Breast epithelium (tissue), 4 donors: ENCODE data around the gene ANKRD2. TPM values are rescaled to one million over a fixed set of nuclear protein-coding genes. Genes with fewer than 3 reads are reported as not detected.

Experiments used
- DNase-seq, 2 donors: peaks; one replicate each; pipeline ENCODE4 v3.0.0-alpha.2; 2019; ENCODE audit warnings: low spot score in 2 of 2
- H3K27ac ChIP-seq, 2 donors: fragments of 200-600 bp; sonication (generic) in 1 of 2; one replicate each; pipeline ENCODE4 v1.5.1; 2016 to 2019; ENCODE audit warnings: mild to moderate bottlenecking in 1 of 2
- H3K27me3 ChIP-seq, 2 donors: fragments of 200-600 bp; sonication (generic) in 1 of 2; one replicate each; pipeline versions ENCODE4 v1.5.1 to v1.6.0; 2017 to 2019; ENCODE audit warnings: control low read depth in 1 of 2, mild to moderate bottlenecking in 1 of 2
- H3K36me3 ChIP-seq: fragments of 200-600 bp; one replicate; pipeline ENCODE4 v1.5.1; 2019
- H3K4me1 ChIP-seq, 2 donors: fragments of 200-600 bp; sonication (generic); one replicate each; pipeline ENCODE4 v1.5.1; 2016 to 2019; ENCODE audit warnings: control low read depth in 1 of 2
- H3K4me3 ChIP-seq, 3 donors: fragments of 200-600 bp; sonication (generic); 1 replicate in 2 of 3; 2 replicates in 1 of 3; pipeline ENCODE4 v1.5.1; 2016 to 2019; ENCODE audit warnings: mild to moderate bottlenecking in 3 of 3, moderate library complexity in 2 of 3
- H3K9me3 ChIP-seq, 2 donors: fragments of 200-600 bp; sonication (generic) in 1 of 2; one replicate each; pipeline ENCODE4 v1.5.1; 2016 to 2019; ENCODE audit warnings: control low read depth in 1 of 2
- CTCF ChIP-seq, 3 donors: fragments of 450-650 bp; IDR thresholded peaks; one replicate each; pipeline ENCODE4 v1.5.1; 2016 to 2017; ENCODE audit warnings: antibody characterized with exemption in 3 of 3, mild to moderate bottlenecking in 3 of 3, moderate library complexity in 3 of 3
- POLR2A ChIP-seq: fragments of 450-650 bp; IDR thresholded peaks from one replicate; pipeline ENCODE4 v1.6.1; 2016; ENCODE audit warnings: antibody characterized with exemption, mild to moderate bottlenecking, moderate library complexity
- POLR2AphosphoS5 ChIP-seq, 3 donors: sonication (generic); formaldehyde crosslinking; IDR thresholded peaks; one replicate each; pipeline ENCODE4 v1.6.1; 2017; ENCODE audit warnings: antibody characterized with exemption in 3 of 3
- intact Hi-C: fragments of 100-400 bp; cut with DNase I; formaldehyde crosslinking; loops from one replicate; pipeline ENCODE4 v1.15.1; 2023; ENCODE audit warnings: low total_unique reads
- total RNA-seq, 3 donors: library from RNA; depleted of rRNA; stranded (reverse); fragments of >200 nt; gene quantifications; one replicate each; pipeline ENCODE4 v1.1.0, GENCODE V29; 2016

ANKRD2 gene
- total RNA-seq, 3 donors from 2014 or later = not detected

- intact Hi-C loops = no loop called here
- Histone ChIP-seq H3K36me3 (no peaks in the 10 kb centered on the region), H3K4me3 (no peak overlapping the region), H3K4me1 (no peaks in the 10 kb centered on the region), H3K27ac (no peak overlapping the region), H3K27me3 (no peaks in the 10 kb centered on the region), H3K9me3 (no peaks in the 10 kb centered on the region)
- TF ChIP-seq POLR2A = no peak
- TF ChIP-seq POLR2AphosphoS5 (IDR thresholded peaks at IDR 0.05) = no peak
- no peak for TF ChIP-seq CTCF (IDR thresholded peaks at IDR 0.05)
- no peak for DNase-seq
Measured at GRCh38 chr10:97529685-97530465, 42.7 kb upstream of the ANKRD2 start.

GRCh38 chr10:97531401-97531986, 41.1 kb upstream of the ANKRD2 start:
- TF ChIP-seq POLR2A = no peak
- no peak for TF ChIP-seq POLR2AphosphoS5 (IDR thresholded peaks at IDR 0.05)
- TF ChIP-seq CTCF (IDR thresholded peaks at IDR 0.05) = no peak
- intact Hi-C loops = no loop called here

GRCh38 chr10:97532935-97533671, 39.5 kb upstream of the ANKRD2 start:
- Histone ChIP-seq H3K9me3 (no peaks in the 10 kb centered on the region), H3K36me3 (no peaks in the 10 kb centered on the region), H3K27ac (no peak overlapping the region), H3K4me3 (no peak overlapping the region), H3K4me1 (no peaks in the 10 kb centered on the region), H3K27me3 (no peaks in the 10 kb centered on the region)
- no peak for DNase-seq
- intact Hi-C loops = no loop called here
- no peak for TF ChIP-seq POLR2AphosphoS5 (IDR thresholded peaks at IDR 0.05)
- TF ChIP-seq POLR2A = no peak
- TF ChIP-seq CTCF (IDR thresholded peaks at IDR 0.05) = no peak

More at GRCh38 chr10:97531401-97531986, 41.1 kb upstream of the ANKRD2 start:
- Histone ChIP-seq H3K27me3 (no peaks in the 10 kb centered on the region), H3K27ac (no peak overlapping the region), H3K4me3 (no peak overlapping the region), H3K9me3 (no peaks in the 10 kb centered on the region), H3K4me1 (no peaks in the 10 kb centered on the region), H3K36me3 (no peaks in the 10 kb centered on the region)
- no peak for DNase-seq

GRCh38 chr10:97533888-97534287, 38.7 kb upstream of the ANKRD2 start:
- Histone ChIP-seq H3K27me3 (no peaks in the 10 kb centered on the region), H3K4me3 (no peak overlapping the region), H3K36me3 (no peaks in the 10 kb centered on the region), H3K4me1 (no peaks in the 10 kb centered on the region), H3K9me3 (no peaks in the 10 kb centered on the region), H3K27ac (no peak overlapping the region)
- intact Hi-C loops = no loop called here
- no peak for DNase-seq
- TF ChIP-seq CTCF (IDR thresholded peaks at IDR 0.05) = no peak
- no peak for TF ChIP-seq POLR2A
- no peak for TF ChIP-seq POLR2AphosphoS5 (IDR thresholded peaks at IDR 0.05)
